ENCODE results near the gene DNAJC12. TPM values are rescaled to one million over a fixed set of nuclear protein-coding genes. Genes with fewer than 3 reads are reported as not detected.

DNAJC12 gene
- total and polyA plus RNA-seq, 10 donors, result 0.43 to 2.0 (median 0.74) TPM; not detected in 1

DNA sequence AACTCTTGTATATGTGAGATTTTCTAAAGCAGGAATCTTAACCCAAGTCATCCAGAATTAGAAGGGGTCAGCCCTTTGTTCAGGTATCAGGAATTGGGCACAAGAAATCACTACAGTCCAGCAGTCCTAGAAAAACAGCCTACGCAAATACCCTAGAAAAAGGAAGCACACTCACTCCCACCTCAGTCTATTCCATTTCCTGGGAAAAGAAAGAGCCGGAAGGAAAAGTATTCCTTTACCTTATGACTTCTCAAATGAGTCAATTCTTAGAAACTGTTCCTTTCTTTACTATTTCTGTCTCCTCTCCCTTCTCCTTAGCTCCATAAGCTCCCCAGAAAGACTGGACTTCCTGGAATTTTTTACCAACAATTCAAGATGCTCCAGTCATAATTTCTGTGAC lies 62.7 kb downstream of the DNAJC12 start:
- H3K9me3 ChIP-seq, result no peaks in the 10 kb centered on the region
- H3K36me3 ChIP-seq, result no peaks in the 10 kb centered on the region
- 72 to 89% (median 81%) methylated on average over 2 of the region's 2 CpGs for WGBS, 5 donors
- TF ChIP-seq POLR2A (IDR thresholded peaks at IDR 0.05) (no peak), POLR2AphosphoS5 (IDR thresholded peaks at IDR 0.05) (no peak)
- TF ChIP-seq, protein P1, sequence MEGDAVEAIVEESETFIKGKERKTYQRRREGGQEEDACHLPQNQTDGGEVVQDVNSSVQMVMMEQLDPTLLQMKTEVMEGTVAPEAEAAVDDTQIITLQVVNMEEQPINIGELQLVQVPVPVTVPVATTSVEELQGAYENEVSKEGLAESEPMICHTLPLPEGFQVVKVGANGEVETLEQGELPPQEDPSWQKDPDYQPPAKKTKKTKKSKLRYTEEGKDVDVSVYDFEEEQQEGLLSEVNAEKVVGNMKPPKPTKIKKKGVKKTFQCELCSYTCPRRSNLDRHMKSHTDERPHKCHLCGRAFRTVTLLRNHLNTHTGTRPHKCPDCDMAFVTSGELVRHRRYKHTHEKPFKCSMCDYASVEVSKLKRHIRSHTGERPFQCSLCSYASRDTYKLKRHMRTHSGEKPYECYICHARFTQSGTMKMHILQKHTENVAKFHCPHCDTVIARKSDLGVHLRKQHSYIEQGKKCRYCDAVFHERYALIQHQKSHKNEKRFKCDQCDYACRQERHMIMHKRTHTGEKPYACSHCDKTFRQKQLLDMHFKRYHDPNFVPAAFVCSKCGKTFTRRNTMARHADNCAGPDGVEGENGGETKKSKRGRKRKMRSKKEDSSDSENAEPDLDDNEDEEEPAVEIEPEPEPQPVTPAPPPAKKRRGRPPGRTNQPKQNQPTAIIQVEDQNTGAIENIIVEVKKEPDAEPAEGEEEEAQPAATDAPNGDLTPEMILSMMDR (IDR thresholded peaks at IDR 0.05 in 8 of 11, conservative IDR thresholded peaks at IDR 0.05 in 3 of 11), result no peak
- intact Hi-C loops (cut with DNase I; ENCODE audit: low total_unique reads), result loop anchor here (10.0 kb wide), 1 partner anchor 110 kb away; no protein-coding TSS in a partner anchor
- no peaks in the 10 kb centered on the region for H3K27me3 ChIP-seq (replicated peaks in 1 of 7)
- H3K27ac ChIP-seq, result no peak overlapping the region
- no peak overlapping the region for H3K4me3 ChIP-seq
- H3K4me1 ChIP-seq, result peaks cover 0 to 41% (median 13%) of the 10 kb centered on the region in 6 donors
- no peak for DNase-seq

DNA sequence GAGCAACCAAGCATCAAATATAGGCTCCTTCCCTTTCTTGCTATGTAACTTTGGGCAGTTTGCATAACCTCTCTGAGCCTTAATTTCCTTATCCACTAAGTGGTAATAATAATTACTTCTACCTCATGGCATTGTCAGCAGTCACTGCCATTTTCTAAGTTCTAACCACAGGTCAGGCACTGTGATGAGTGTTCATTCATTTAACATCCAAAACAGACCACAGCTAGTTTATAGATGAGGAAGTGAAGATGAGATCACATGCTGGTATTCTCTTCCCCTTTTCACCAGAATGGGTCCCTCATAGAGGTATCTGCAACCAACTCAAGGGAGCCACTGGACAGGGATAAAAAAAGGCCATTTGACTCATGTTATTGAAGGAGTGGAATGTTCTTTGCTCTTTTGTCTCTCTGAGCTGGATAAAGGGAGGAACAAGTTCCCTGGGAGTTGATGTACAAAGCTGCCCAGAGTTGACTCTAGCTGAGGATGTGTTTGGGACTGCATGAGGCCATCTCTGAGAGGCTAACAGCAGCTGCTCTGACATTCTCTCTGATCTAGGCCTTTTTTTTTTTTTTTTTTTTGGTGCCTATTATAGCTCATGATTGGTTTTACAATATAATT lies 65.0 kb downstream of the DNAJC12 start:
- Histone ChIP-seq H3K36me3 (no peaks in the 10 kb centered on the region), H3K4me3 (no peak overlapping the region), H3K9me3 (no peaks in the 10 kb centered on the region), H3K4me1 (peaks cover 0 to 37% (median 12%) of the 10 kb centered on the region in 6 donors), H3K27ac (peak overlapping the region in 6 of 8 donors; percentile 39 to 79 (median 56)), H3K27me3 (replicated peaks in 1 of 7) (no peaks in the 10 kb centered on the region)
- no peak for DNase-seq
- intact Hi-C loops (cut with DNase I; ENCODE audit: low total_unique reads), result loop anchor here (10.0 kb wide), 1 partner anchor 108 kb away; no protein-coding TSS in a partner anchor
- no peak for TF ChIP-seq POLR2A (IDR thresholded peaks at IDR 0.05)
- no peak for TF ChIP-seq POLR2AphosphoS5 (IDR thresholded peaks at IDR 0.05)
- TF ChIP-seq, protein P1 (IDR thresholded peaks at IDR 0.05 in 8 of 11, conservative IDR thresholded peaks at IDR 0.05 in 3 of 11), result no peak

DNA sequence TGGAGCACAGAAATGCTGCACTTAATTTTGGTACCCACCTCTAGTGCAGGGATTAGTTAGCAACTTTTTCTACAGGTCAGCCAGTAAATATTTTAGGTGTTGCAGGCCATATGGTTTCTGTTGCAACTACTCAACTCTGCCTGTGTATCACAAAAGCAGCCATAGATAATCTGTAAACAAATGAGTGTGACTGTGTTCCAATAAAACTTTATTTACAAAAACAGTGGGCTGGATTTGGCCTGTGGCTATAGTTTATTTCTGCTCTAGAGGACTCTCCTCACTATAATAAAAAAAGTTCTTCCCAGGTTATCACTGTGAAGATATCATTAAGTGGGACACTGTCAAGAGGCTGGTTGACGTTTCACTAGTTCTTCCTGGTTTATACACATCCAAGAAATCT lies 65.8 kb downstream of the DNAJC12 start:
- intact Hi-C loops (cut with DNase I; ENCODE audit: low total_unique reads), result loop anchor here (10.0 kb wide), 1 partner anchor 107 kb away; no protein-coding TSS in a partner anchor
- Histone ChIP-seq H3K4me3 (no peak overlapping the region), H3K9me3 (no peaks in the 10 kb centered on the region), H3K36me3 (no peaks in the 10 kb centered on the region), H3K4me1 (peaks cover 0 to 37% (median 12%) of the 10 kb centered on the region in 6 donors), H3K27ac (peak overlapping the region in 5 of 8 donors; percentile 39 to 79 (median 53)), H3K27me3 (replicated peaks in 1 of 7) (no peaks in the 10 kb centered on the region)
- TF ChIP-seq POLR2AphosphoS5 (IDR thresholded peaks at IDR 0.05) (no peak), POLR2A (IDR thresholded peaks at IDR 0.05) (no peak)
- DNase-seq, result no peak
- 76 to 94% (median 86%) methylated on average over 1 of the region's 1 CpG for WGBS, 5 donors

DNA sequence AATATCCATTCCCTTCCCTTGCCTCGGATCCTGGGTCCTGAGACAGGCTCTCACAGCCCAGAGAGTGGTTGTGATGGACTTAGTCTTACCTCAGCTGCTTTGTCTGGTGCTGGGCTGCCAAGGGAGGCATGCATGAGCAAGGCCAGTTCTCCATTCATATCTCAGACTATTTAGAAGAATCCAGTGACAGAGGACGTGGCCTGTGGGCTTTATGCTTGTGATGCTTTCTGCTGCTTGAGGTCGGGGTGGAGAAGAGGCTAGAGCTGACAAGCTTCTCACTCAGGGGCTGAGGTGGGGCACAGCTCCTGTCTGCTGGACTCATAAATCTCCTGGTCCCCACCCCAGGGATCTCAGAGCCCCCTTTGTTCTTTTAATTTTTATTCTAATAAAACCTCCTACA lies 66.8 kb downstream of the DNAJC12 start:
- H3K9me3 ChIP-seq, result no peaks in the 10 kb centered on the region
- H3K36me3 ChIP-seq, result no peaks in the 10 kb centered on the region
- WGBS, 5 donors, result 58 to 69% (median 64%) methylated on average over 3 of the region's 3 CpGs
- intact Hi-C loops (cut with DNase I; ENCODE audit: low total_unique reads), result loop anchor here (10.0 kb wide), 1 partner anchor 106 kb away; no protein-coding TSS in a partner anchor
- DNase-seq, result no peak
- peaks cover 0 to 37% (median 12%) of the 10 kb centered on the region in 6 donors for H3K4me1 ChIP-seq
- TF ChIP-seq, protein P1 (IDR thresholded peaks at IDR 0.05 in 8 of 11, conservative IDR thresholded peaks at IDR 0.05 in 3 of 11), result no peak
- TF ChIP-seq POLR2AphosphoS5 (IDR thresholded peaks at IDR 0.05) (no peak), POLR2A (IDR thresholded peaks at IDR 0.05) (no peak)
- H3K27ac ChIP-seq, result peak overlapping the region in 6 of 8 donors; percentile 3 to 79 (median 45)
- no peaks in the 10 kb centered on the region for H3K27me3 ChIP-seq (replicated peaks in 1 of 7)
- no peak overlapping the region for H3K4me3 ChIP-seq

Measured in spleen (tissue), 11 donors.